Measurements from ENCODE around the gene CYRIA. TPM values are rescaled to one million over a fixed set of nuclear protein-coding genes. Genes with fewer than 3 reads are reported as not detected.

CYRIA gene
- polyA plus RNA-seq, 2 of the 4 experiments (the other 2 are of a cell fraction), result 0.01 to 0.08 TPM

GRCh38 chr2:16684676-16685339 is 19.2 kb upstream of the CYRIA start:
- no peaks in the 10 kb centered on the region for H3K4me1 ChIP-seq
- no peak overlapping the region for H3K4me2 ChIP-seq
- WGBS (ENCODE audit: missing lambda C conversion rate), result 10% methylated on average over 7 of the region's 7 CpGs
- no peak overlapping the region for H3K27ac ChIP-seq
- FAIRE-seq, result no peak
- no peaks in the 10 kb centered on the region for H3K9me3 ChIP-seq
- ChIA-PET POLR2A (no interaction called here), CTCF (no interaction called here)
- no peak for DNase-seq (ENCODE audit: low read depth in 1 of 2, low spot score in 1 of 2)
- ATAC-seq, result no peak
- no peak overlapping the region for H3K4me3 ChIP-seq
- TF ChIP-seq CHD4 (IDR thresholded peaks at IDR 0.05; ENCODE audit: borderline replicate concordance) (no peak), TP53 (CRISPR knock-in tag; IDR thresholded peaks at IDR 0.05) (no peak), ZFP36 (IDR thresholded peaks at IDR 0.05; ENCODE audit: borderline replicate concordance, partially characterized antibody) (no peak), CHD2 (IDR thresholded peaks at IDR 0.05; ENCODE audit: low read length, partially characterized antibody) (no peak), KDM1A (IDR thresholded peaks at IDR 0.05; ENCODE audit: low read depth) (no peak), POLR2A (IDR thresholded peaks at IDR 0.05; ENCODE audit: low read length) (no peak), BHLHE40 (IDR thresholded peaks at IDR 0.05; ENCODE audit: low read depth, low read length) (no peak), GATA3 (IDR thresholded peaks at IDR 0.05; ENCODE audit: borderline replicate concordance) (no peak), MAX (IDR thresholded peaks at IDR 0.05) (no peak), TFCP2L1 (CRISPR knock-in tag; IDR thresholded peaks at IDR 0.05) (no peak), EP300 (IDR thresholded peaks at IDR 0.05) (no peak), CEBPB (IDR thresholded peaks at IDR 0.05) (no peak), HMGXB4 (CRISPR knock-in tag; IDR thresholded peaks at IDR 0.05; ENCODE audit: borderline replicate concordance) (no peak)

GRCh38 chr2:16683576-16683975 is 17.9 kb upstream of the CYRIA start:
- no peak for ATAC-seq
- ChIA-PET CTCF (no interaction called here), POLR2A (no interaction called here)
- Histone ChIP-seq H3K27ac (no peak overlapping the region), H3K9me3 (no peaks in the 10 kb centered on the region), H3K4me3 (no peak overlapping the region), H3K4me1 (no peaks in the 10 kb centered on the region), H3K4me2 (no peak overlapping the region)
- 7% methylated on average over 3 of the region's 3 CpGs for WGBS (ENCODE audit: missing lambda C conversion rate)
- TF ChIP-seq NR3C1 (IDR thresholded peaks at IDR 0.05), result no peak
- no peak for TF ChIP-seq FOSB (CRISPR knock-in tag; IDR thresholded peaks at IDR 0.05)
- TF ChIP-seq HDAC2 (IDR thresholded peaks at IDR 0.05), result no peak
- TF ChIP-seq ZNF302 (CRISPR knock-in tag; IDR thresholded peaks at IDR 0.05), result no peak
- TF ChIP-seq HEYL (CRISPR knock-in tag; IDR thresholded peaks at IDR 0.05), result no peak
- no peak for TF ChIP-seq FOSL2 (IDR thresholded peaks at IDR 0.05)
- TF ChIP-seq FOSL2 (CRISPR knock-in tag; IDR thresholded peaks at IDR 0.05), result no peak
- no peak for DNase-seq (ENCODE audit: low read depth in 1 of 2, low spot score in 1 of 2)
- no peak for FAIRE-seq

- ChIA-PET CTCF (interaction anchor here (1.1 to 1.6 kb wide), 2 partner anchors 15 to 74 kb away, joined by 3 read pairs; no protein-coding TSS in a partner anchor), POLR2A (no interaction called here)
- Histone ChIP-seq H3K4me1 (no peaks in the 10 kb centered on the region), H3K4me3 (no peak overlapping the region), H3K4me2 (no peak overlapping the region), H3K27ac (no peak overlapping the region), H3K9me3 (no peaks in the 10 kb centered on the region)
- TF ChIP-seq SREBF2 (IDR thresholded peaks at IDR 0.05) (no peak), PBX3 (IDR thresholded peaks at IDR 0.05) (no peak)
- ATAC-seq (no peak), FAIRE-seq (no peak), DNase-seq (ENCODE audit: low read depth in 1 of 2, low spot score in 1 of 2) (no peak)
- 35% methylated on average over 9 of the region's 9 CpGs for WGBS (ENCODE audit: missing lambda C conversion rate)
Measured at GRCh38 chr2:16682431-16683118, 16.9 kb upstream of the CYRIA start.
